NCI-H128 (cell line): ENCODE data around the gene TNKS1BP1.

Experiments used
- DNase-seq: peaks from one replicate; lab custom pipeline; 2025; ENCODE audit not compliant: unreplicated experiment; lab: John Stamatoyannopoulos, UW

TNKS1BP1 gene

DNA sequence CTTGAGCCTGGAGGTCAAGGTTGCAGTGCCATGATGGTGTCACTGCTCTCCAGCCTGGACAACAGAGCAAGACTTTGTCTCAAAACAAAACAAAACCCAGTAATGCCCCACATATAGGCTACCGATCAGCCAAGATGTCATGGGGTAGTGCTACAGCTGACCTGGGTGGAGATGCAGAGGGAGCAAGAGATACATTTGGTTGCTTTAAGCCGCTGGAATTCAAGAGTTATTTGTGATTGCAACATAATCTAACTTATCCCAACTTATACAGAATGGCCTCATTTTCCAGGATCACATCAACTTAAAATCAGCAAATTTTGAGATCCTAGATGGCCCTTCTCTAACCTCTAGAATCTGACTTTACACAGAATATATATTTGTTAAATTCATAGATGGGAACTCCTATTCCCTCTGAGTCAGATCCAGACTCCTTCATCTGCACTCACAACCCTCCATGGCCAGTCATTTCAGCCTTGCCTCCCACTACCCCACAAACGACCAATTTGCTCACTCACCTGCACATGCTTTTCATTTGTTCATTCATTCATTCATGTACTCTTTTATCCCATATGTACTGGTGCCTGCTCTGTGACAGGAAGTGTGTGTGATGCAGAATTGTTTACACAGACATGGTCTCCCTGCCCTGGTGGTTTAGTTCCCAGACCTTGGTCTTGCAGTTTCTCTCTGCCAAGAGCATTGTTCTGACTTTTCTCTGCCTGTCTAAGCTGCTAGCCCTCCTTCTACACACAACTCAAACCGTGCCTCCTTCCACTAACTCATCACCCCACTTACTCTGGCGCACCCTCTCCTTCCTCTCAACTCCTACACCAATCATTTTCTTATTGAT lies 63.6 kb downstream of the TNKS1BP1 start:
- no peak for DNase-seq

DNA sequence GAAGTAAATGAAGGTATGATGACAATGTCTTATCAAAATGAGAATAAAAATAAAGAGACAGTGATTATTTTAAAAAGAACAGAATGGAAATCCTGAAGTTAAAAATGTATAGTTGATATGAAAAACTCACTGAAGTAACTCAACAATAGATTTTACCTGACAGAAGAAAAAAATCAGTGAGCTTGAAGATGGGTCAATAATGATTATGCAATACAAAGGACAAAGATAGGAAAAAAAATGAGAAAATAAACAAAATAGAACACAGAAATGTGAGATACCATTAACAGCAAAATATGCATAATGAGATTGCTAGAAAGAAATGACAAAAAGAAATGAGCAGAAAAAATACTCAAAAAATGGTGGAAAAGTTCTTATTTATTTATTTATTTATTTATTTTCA lies 68.6 kb downstream of the TNKS1BP1 start:
- DNase-seq = no peak

DNA sequence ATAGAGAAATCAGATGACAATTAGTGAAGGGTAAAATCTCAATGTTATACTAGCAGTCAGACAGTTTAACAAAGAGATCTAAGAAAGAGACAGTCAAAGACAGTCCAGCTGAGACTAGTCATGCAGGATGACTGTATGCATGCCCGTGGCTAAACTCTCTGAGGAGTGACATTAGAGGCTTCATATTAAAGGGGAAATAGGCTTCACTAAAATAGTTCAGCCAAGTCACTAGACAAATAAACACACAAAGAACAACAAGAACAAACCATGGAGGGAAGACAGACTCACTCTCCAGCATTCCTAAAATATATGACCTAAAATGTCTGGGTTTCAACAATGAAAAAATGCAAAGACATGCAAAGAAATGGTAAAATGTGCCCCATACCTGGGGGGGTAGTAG lies 69.1 kb downstream of the TNKS1BP1 start:
- no peak for DNase-seq

DNA sequence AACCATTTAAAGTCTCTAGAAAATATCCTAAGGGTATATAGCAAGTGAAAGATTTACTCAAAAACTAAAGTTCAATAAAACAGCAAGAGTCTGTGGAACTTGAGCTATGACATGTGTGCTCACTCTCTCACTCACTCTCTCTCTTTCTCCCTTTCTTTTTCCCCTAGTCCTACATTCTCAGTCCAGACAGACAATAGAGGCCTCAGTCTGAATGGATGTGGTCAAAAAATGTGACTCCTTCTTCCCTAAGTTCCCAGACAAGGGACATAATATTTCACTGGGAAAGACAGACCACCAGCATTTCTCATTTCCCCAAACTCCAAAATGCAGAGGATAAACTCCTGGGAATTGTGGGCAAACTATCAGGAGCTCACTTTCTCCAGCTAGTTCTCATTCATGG lies 70.1 kb downstream of the TNKS1BP1 start:
- no peak for DNase-seq

DNA sequence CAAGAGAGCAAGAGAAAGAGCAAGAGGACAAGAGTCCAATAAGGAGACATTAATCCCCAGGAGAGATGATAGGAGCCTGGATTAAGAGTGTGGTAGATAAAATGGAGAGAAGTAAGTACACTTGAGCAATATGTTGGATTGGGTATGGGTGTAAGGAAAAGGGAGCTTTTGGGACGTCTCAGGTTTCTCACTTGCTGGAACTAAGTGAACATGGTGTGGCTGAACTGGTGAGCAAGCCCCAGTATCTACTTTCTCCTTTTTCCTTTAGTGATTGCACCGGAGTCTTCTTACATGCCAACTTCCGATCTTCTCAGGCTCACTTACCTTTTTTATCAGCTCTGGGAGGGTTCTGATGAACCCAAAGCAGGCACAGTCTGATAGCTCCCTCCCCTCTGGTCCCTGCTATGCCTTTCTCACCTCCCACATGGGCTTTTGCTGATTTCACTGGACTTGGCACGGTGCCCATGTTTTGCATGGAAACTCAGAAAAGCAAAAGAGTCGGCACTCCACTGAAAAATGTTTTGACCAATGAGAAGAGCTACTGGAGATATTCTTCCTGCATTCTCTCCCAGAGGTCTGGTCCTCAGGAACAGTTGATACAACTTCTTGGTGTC lies 73.2 kb downstream of the TNKS1BP1 start:
- DNase-seq = no peak

DNA sequence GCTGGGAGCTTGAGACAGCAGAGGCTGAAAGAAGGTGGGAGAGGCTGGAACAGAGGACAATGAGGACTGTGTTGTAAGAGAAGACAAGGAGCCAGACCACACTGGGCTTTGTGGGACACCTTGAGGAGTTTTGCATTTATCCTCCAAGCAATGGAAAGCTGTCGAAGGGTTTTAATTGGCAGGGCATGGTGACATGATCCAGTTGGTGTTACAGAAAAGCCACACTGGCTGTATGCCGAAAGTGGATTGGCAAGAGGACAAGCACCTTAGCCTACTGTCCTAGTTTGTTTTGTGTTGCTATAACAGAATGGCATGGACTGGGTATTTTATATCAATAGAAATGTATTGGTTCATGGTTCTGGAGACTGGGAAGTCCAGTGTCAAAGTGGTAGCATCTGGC lies 73.7 kb downstream of the TNKS1BP1 start:
- no peak for DNase-seq
